HG03064 (cell line): Measurements from ENCODE around the gene GFRA4.

ENCODE experiments used
- ATAC-seq: cut with Tn5 transposase; IDR thresholded peaks from one replicate; pipeline ENCODE4 v1.9.1; 2021; ENCODE audit warnings: low read depth; ENCODE audit not compliant: unreplicated experiment

GFRA4 gene, protein sequence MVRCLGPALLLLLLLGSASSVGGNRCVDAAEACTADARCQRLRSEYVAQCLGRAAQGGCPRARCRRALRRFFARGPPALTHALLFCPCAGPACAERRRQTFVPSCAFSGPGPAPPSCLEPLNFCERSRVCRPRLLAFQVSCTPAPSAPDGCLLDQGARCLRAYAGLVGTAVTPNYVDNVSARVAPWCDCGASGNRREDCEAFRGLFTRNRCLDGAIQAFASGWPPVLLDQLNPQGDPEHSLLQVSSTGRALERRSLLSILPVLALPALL

DNA sequence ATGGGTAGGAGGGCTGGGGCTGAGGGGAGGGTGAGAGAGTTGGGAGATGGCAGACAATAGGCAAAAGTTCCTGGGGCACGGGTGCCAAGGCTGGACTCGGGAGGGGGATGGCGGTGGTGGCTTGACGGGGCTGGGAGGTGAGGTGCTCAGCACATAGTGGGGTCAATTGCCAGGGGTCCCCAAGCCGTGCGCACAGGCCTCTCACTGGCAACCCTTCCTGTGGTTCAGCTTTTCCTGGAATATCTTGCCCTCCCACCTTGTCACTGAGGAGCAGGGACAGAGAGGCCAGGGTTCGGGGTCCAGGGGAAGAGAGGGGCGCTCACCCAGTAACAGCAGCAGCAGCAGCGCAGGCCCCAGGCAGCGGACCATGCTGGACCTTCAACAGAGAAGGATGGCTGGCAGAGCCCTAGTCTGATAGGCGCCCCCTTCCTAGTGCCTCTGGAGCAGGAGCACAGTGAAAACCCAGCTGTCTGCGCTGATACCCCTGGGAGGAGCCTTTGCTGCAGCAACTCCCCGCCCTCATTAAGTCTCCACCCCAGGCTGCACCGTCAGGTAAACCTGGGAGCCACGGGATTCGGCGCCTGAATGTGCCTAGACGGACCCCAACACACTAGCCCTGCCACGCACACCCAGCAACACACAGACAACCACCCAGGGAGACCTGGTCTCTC, at the start of gene GFRA4:
Gene GFRA4 (minus strand): TSS at position 369 of the 671 bp plus-strand sequence. CDS start 0 bp downstream, at position 369.
- ATAC-seq: no peak

DNA sequence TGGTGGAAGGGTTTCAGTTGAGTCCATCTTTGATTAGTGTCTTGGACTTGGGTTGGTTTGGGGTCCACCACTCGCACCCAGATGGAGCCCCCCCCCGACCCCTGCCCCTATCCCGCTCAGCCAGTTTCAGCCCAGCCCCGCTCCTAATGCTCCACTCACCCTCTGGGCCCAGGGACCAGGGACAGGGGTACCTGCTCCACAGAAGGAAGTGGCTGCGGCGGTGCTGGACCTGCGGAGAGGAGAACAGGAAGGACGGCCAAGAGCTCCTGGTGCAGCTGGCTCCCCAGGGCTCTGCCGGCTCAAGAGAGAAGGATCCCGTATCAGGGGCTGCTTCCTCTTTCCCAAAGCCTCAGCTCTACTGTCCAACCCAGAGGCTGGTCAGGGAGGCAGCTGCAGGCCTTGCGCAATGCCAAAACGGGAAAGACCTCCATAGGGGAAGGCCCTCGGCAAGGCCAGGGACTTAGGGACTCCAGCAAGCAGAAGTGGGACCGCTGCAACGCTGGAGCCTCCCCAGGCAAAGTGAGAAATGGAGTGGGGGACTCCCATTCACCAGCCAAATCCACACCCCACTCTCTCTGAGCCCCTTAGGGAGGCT, 49.2 kb upstream of the GFRA4 start, which contains the start of gene SIGLEC1:
Gene SIGLEC1 (minus strand): TSS at position 322 of the 595 bp plus-strand sequence. CDS start 5,472 bp downstream, outside the sequence.
- ATAC-seq: no peak

DNA sequence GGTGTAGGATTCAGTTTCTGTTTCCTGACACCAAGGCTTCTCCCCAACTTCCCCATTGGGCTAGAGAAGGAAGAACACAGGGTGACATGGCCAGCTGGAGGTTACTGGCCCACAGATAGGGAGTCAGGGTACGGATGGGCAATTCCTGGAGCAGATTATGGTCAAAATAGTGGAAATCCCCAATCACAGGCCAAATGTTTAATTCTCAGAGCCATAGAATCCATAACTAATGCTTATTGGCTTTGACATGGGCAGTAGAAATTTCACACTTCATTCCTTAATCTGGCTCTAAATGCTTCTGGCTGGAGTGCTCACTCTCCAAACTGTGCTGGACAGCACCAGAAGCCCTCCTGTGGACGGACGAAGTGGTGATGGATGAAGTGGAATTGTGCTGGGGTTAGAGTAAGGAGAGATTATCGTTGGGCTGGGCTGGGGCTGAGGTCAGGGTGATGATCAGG, 48.3 kb upstream of the GFRA4 start:
- no peak for ATAC-seq

DNA sequence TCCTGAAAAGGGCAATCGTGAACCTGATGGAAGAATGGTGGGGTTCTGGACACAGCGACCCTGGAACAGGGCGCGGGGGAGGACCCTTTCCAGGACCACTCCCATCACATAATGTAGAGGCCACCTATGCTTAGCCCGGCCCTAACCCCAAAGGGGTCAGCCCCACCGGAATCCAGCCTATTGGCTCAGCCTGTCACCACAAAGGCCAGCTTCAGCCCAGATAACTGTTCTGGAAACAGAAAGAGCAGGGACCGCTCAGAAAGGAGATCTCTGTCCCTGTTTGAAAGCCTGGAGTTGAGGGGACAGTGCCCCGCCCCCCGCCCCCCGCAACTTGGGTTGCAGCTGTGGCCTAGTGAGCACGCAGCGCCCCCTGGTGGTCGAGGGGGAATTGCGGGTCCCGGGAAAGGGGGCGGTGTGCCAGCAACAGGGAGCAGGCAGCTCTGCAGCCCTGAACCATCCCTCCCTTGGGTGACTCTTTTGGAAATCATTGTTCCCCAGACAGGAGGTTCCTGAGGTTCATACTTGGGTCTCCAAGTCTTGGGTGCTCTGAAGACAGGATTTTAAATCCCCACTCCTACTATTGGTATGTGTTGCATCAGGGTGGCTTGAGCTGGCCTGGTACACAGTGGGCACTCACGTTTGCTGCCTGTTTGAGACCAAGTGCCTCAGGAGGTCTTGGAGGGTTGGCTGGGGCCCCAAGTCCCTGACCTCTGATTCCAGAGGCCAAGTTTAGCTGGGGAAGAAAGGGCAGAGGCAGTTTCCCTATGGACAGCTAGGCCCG, 47.7 kb upstream of the GFRA4 start:
- ATAC-seq: no peak

DNA sequence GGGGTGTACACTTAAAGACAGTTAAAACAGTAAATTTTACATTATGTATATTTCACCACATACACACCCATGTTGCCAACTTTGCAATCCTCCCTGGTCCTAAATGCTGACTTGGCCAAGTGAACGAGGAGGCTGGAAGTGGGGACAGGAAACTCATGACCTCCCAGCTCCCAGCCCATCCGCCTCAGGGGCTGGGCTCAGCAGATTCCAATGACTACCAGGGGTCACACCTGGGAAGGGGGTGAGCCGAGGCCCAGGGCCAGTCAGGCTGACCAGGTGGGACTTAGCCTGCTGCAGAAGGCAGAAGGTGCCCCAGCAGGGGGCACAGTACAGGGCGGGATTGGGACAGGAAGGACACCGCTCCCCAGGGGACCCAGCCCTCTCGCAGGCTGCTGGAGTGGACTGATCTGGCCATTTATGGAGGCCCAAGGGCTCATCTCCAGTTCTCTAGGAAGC, 46.8 kb upstream of the GFRA4 start:
- no peak for ATAC-seq

DNA sequence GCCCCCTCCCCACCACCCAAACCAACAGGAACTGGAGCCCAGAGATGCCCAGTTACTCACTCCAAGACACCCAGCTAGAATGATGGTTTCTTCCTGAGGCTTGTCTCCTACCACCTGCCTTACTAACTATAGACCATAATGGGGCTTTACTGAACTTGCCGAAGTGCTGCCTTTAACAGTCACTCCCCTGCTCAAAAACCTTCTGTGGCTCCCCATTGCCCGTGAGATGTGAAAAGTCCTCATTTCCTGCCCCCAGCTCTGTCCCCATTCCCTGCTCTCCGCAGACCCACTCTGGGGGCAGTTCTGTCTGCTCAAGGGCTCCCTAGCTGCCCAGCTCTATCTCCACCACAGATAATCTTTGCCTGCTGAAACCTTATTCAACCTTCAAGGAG, 44.3 kb upstream of the GFRA4 start:
- ATAC-seq: no peak

DNA sequence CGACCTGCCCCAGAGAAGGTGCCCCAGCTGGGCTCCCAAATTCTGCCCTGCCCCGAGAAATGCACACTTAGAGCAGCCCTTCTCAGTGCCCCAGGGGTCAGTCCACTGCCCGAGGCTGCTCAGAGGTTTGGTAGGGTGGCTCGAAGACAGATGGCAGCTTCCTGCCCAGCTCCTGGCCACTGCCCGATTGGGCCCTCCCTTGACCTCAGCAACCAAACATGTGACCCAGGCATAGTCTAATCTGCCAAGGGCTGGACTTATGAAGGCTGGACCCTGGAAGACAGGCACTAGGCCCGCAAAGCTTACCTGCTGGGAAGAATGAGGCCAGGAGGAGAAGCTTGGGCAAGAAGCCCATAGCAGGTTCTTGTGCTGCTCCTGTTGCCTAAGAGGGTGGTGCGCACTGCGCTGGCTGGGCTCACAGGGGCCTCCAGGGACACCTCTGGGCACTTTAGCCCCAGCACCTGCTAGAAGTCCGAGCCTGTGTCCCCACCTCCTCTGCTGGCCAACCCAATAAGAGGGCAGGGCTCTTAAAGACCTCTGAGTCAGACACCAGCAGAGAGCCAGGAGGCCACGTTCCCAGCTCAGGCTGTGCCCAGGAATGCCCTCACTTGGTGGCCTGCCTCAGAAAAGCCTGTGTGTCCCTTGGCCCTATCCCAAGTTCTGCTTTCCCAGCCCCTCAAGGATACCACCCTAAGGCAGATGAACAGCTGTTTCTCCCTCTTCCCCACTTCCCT, 43.7 kb upstream of the GFRA4 start:
- no peak for ATAC-seq

DNA sequence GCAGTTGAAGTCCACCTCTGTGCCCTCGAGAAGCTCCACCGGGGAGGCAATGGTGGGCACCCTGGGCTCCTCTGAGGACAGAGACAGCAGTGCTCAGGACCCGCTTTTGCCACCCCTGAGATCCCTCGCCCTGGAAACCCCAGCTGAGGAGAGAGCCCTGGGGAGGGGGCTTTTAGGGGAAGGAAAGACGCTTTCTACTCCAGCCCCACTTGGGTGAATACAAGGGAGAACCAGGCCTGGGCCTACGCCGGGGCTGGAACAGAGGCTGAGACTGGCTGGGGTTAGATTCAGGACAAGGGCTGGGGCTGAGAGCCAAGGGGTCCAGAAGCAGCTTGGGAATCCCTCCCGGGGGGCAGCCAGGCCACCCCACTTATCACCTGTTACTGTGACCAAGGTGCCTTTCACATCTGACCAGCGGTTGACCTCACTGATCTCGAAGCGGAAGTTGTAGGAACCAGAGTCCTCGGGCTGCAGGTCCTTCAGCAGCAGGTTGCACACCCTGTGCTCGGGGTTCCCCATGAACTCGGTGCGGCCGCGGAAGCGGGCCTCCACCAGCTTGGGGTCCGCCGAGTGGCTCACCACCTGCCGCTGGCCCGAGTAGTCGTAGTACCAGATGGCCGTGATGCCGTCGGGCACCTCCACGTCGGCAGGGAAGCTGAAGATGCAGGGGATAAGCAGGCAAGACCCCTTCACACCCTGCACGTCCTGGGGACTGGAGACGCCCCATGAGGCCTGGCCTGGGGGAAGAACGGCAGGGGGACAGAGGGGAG, 43.0 kb upstream of the GFRA4 start:
- ATAC-seq: no peak

DNA sequence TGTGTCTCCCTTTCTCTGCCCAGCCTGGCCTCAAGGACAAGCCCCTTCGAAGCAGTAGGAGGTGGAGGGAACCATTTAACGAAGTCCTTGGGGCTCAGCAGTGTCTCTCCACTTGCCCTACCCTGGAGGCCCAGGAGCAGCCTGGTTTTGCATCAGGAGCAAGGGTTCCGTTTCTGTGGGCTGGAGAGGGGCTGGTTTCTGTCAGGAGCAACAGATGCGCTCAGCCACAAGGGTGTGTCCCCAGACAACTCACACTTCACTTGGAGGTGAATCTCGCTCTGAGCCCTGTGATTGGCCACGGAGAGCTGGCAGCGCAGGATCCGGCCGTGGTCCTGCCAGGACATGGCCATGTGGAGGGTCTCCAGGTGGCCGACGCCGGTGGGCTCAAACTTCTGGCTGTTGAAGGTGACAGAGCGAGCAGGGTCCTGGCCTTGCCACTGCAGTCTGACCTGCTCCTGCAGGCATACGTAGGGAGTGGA, 42.3 kb upstream of the GFRA4 start:
- ATAC-seq: no peak

DNA sequence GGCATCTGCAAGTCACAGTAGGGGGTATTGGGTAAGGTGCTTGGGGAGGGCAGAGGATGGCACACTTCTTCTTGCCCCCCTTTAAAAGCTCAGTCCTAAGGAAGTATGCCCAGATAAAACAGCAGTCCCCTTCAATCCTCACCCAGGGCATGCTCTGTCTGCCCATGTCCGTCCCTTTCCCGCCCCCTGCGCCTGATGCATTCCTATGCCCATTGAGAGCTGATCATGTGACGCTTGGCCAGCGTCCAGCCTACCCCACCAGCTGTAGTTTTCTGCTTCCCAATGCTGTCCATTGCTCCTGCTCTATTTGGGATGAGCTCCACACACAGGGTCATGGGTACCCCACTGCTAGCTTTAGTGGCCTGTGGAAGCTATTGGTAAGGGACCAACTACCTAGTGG, 40.9 kb upstream of the GFRA4 start:
- no peak for ATAC-seq

DNA sequence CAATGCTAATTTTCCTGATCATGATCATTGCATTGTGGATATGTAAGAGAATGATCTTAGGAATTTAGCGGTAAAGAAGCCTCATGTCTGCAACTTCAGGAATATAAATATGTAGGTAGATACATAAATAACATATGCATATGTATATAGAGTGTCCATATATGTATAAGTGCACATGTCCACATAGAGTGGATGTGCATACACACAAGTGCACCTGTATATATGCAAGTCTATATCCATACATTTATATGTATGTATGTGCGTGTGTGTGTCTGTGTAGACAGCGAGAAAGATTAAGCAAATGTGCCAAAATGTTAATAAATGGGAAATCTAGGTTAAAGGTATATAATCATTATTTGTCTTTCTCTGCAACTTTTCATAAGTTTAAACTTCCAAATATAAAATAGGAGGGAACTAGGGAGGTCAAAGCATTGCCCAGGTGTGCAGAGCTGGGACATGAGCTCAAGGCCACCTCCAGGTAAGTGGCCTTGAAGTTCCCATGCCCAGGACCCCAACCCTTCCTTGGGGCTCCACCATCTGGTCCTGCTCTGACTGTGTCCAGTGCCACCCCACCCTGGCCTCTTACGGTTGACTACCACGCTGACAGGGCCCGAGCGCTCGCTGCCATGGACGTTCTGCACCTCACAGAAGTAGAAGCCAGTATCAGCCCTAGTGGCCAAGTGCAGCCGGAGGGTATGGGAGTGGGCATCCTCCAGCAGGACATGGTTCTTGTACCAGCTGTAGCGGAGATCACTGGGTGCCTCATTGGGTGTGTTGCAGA, 39.6 kb upstream of the GFRA4 start:
- ATAC-seq: no peak

DNA sequence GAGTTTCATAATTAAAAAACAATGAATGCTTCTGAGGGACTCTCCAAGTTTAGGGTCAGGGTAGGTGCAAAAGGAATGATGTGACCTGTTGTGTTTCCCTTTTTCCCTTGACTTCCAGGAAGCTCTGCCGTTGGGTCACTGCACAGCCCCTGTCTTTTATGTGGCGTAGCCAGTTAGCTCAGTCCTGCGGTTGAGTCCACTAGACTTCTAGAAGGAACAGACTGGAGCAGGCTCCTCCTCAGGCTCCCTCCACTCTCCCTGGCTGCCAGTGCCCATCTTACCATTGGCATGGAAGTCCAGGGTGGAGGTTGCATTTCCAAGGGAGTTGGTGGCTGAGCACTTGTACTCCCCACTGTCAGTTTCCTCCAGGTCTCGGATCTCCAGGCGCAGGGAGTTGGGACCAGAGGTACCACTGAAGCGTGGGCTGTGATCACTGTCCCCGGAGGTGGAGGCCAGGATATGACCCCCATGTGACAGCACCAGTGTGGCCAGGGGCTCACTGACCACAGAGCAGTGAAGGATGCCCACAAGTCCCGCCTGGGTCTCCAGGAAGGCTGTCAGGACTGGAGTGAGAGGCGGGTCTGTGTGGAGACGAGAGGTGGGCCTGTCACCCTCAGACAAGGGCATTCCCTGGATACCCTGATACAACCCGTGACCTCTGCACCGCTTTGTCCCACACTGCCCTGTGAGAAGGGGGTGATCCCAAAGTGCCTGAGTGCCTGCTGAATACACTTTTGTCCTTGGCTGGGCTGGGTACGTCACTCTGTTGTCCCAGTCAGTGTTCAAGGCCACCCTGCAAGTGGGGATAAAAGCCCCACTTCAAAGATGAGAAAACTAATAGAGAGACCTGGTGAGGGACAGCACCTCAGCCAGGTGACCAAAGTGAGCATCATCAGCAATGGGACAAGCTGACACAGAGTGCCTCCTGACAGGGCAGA, 38.1 kb upstream of the GFRA4 start:
- no peak for ATAC-seq

DNA sequence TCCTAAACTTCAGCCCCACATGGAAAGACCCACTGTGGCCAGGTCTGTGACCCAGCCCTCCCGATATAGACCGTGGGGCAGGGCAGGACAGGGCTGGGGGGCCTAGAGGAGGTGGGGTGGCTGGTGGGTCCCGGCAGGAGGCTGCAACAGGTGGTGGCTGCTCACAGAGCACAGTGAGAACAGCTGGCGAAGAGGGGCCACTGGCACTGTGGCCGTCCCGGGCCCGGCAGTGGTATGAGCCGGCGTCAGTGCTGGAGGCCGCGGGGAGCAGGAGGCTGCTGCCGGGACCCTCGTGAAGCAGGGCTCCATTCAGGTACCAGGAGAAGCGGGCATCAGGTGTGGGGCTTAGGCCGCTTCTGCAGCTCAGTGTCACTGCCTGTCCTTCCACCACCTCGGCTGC, 35.8 kb upstream of the GFRA4 start:
- ATAC-seq: no peak

DNA sequence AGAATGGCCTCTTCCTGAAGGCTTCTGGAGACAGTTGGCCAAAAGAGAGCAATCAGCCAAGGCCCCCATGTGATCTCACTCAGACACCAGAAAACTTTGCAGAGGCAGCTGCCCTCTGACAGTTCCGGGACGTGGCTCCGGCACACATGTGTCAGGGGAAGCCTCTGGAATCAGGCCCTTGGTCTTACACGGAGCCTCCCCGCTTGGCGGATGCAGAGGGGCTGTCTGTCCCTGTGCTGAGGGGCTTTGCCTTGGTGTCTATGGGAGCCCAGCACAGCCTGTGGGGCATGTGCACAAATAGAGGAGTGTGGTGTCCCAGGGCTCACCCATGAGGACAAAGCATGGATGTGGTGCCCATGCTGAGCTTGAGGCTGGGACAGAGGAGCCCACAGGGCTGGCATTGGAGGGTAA, 35.4 kb upstream of the GFRA4 start:
- ATAC-seq: no peak

DNA sequence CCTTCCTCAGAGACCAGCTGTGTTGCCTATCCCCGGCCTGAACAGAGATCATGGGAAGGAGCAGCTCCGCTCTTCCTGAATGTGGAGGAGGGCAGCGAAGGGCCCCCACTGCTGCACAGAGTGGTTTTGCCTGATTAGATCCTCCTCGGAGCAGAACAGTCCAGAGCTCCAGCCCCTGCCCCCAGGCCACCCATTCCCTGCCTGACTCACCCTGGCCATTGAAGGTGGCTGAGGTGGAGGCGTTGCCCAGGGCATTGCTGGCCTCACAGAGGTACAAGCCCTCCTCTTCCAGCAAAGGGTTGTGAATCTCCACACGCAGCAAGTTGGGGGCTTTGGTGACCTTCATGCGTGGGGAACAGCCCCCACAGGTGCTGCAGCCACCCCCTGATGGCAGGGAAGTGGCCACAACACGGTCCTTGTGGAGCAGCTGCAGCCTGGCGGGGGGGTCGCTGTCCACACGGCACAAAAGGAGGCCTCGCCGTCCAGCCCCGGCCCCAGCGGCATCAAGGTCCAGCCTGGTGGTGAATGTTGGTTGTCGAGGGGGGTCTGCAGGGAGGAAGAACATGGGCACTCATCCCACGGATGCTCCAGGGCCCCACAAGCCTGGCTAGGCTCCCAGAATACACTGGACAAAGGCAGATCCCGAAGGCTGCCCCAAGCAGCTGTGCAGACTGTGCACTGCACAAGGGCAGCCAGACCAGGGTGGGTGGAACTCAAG, 34.5 kb upstream of the GFRA4 start:
- ATAC-seq: no peak

DNA sequence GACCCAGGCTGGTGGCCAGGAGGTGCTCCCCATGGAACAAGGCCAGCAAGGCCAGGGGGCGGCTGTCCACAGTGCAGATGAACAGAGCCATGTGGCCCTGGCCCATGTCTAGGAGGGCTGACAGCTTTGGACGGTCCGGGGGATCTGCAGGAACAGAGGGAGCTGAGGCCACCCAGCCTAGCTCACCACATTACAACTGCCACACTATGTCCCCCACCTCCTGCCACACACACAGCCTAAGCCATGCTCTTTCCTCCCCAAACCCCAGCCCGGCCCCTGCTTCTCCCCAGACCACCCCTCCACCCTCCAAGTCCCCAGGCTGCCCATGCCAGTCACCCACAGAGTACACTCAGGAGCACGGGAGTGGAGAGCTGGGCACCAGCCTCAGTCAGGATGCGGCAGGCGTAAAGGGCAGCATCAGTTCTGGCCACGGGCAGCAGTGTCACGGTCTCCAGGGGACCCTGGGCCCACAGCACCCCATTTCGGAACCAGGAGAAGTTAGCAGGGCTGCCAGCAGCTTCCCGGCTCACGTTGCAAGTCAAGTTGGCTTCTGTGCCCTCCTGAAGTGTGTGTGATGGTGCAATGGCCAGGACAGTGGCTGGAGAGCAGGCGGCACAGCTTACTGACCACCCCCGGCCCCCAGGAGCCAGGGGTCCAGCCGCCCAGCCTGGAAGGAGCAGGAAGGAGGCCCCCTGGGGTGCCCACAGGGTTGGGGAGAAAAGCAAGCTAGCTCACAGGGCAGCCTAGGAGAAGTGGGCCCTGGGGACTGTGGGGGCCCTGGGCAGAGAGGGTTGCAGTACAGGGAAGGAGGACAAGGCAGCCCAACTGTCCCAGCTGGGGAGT, 33.8 kb upstream of the GFRA4 start:
- no peak for ATAC-seq
